Measurements from ENCODE around the gene PARP16. TPM values are rescaled to one million over a fixed set of nuclear protein-coding genes. Genes with fewer than 3 reads are reported as not detected.

Gene PARP16
- polyA plus RNA-seq, 2 of the 4 experiments (the other 2 are of a cell fraction), result 7.5 to 9.8 TPM

GRCh38 chr15:65331811-65332210, 45.1 kb upstream of the PARP16 start:
- no peak overlapping the region for H3K4me3 ChIP-seq
- TF ChIP-seq ATOH8 (CRISPR knock-in tag; IDR thresholded peaks at IDR 0.05; ENCODE audit: low read depth) (no peak), TP53 (CRISPR knock-in tag; IDR thresholded peaks at IDR 0.05) (no peak), HES2 (IDR thresholded peaks at IDR 0.05) (no peak), HEYL (CRISPR knock-in tag; IDR thresholded peaks at IDR 0.05) (no peak), BCL3 (IDR thresholded peaks at IDR 0.05) (no peak), MAX (IDR thresholded peaks at IDR 0.05) (no peak), FOSB (CRISPR knock-in tag; IDR thresholded peaks at IDR 0.05) (no peak), FOSL2 (IDR thresholded peaks at IDR 0.05) (no peak), FOSL2 (CRISPR knock-in tag; IDR thresholded peaks at IDR 0.05) (no peak), HDAC2 (IDR thresholded peaks at IDR 0.05) (no peak), RARB (CRISPR knock-in tag; IDR thresholded peaks at IDR 0.05) (no peak), NFE2L2 (conservative IDR thresholded peaks at IDR 0.05; ENCODE audit: low read length) (no peak)
- H3K4me1 ChIP-seq, result no peaks in the 10 kb centered on the region
- WGBS (ENCODE audit: missing lambda C conversion rate), result 78% methylated on average over 6 of the region's 7 CpGs
- ChIA-PET CTCF (interaction anchor here (1.6 to 7.5 kb wide), 3 partner anchors 13 to 54 kb away, joined by 3 to 75 read pairs (median 32); no protein-coding TSS in a partner anchor), POLR2A (no interaction called here)
- no peak for ATAC-seq
- no peak overlapping the region for H3K27ac ChIP-seq
- no peak for FAIRE-seq
- no peak overlapping the region for H3K4me2 ChIP-seq
- no peak for DNase-seq (ENCODE audit: low read depth in 1 of 2, low spot score in 1 of 2)
- no peaks in the 10 kb centered on the region for H3K9me3 ChIP-seq

- FAIRE-seq, result no peak
- no peaks in the 10 kb centered on the region for H3K4me1 ChIP-seq
- H3K4me2 ChIP-seq, result no peak overlapping the region
- ATAC-seq, result no peak
- DNase-seq (ENCODE audit: low read depth in 1 of 2, low spot score in 1 of 2), result no peak
- POLR2A ChIA-PET, result no interaction called here
- H3K4me3 ChIP-seq, result no peak overlapping the region
- H3K27ac ChIP-seq, result no peak overlapping the region
- H3K9me3 ChIP-seq, result no peaks in the 10 kb centered on the region
- CTCF ChIA-PET, result interaction anchor here (1.0 to 7.5 kb wide), 4 partner anchors 12 to 68 kb away, joined by 3 to 75 read pairs (median 18); no protein-coding TSS in a partner anchor
- TF ChIP-seq CHD4 (IDR thresholded peaks at IDR 0.05; ENCODE audit: borderline replicate concordance) (no peak), ESRRA (IDR thresholded peaks at IDR 0.05; ENCODE audit: borderline replicate concordance, low read length) (no peak), RCOR1 (IDR thresholded peaks at IDR 0.05; ENCODE audit: low read depth, low read length) (no peak), REST (IDR thresholded peaks at IDR 0.05) (peak; percentile 71), POLR2AphosphoS2 (conservative IDR thresholded peaks at IDR 0.05; ENCODE audit: low read length) (no peak), ATOH8 (CRISPR knock-in tag; IDR thresholded peaks at IDR 0.05; ENCODE audit: low read depth) (no peak)
- WGBS (ENCODE audit: missing lambda C conversion rate), result 78% methylated on average over 22 of the region's 22 CpGs
Measured at GRCh38 chr15:65330934-65331645, 44.4 kb upstream of the PARP16 start.
